HG02798 (cell line): ENCODE measurements around the gene CISTR.
"Not testable (repeated sequence)": the region's sequence is repeated elsewhere in the genome, so short reads cannot be mapped to it uniquely, and the experiment has no call there.

Experiments
- ATAC-seq: cut with Tn5 transposase; IDR thresholded peaks from one replicate; pipeline ENCODE4 v1.9.1; 2021; ENCODE audit warnings: mild to moderate bottlenecking; ENCODE audit not compliant: unreplicated experiment, poor library complexity

Gene CISTR

DNA sequence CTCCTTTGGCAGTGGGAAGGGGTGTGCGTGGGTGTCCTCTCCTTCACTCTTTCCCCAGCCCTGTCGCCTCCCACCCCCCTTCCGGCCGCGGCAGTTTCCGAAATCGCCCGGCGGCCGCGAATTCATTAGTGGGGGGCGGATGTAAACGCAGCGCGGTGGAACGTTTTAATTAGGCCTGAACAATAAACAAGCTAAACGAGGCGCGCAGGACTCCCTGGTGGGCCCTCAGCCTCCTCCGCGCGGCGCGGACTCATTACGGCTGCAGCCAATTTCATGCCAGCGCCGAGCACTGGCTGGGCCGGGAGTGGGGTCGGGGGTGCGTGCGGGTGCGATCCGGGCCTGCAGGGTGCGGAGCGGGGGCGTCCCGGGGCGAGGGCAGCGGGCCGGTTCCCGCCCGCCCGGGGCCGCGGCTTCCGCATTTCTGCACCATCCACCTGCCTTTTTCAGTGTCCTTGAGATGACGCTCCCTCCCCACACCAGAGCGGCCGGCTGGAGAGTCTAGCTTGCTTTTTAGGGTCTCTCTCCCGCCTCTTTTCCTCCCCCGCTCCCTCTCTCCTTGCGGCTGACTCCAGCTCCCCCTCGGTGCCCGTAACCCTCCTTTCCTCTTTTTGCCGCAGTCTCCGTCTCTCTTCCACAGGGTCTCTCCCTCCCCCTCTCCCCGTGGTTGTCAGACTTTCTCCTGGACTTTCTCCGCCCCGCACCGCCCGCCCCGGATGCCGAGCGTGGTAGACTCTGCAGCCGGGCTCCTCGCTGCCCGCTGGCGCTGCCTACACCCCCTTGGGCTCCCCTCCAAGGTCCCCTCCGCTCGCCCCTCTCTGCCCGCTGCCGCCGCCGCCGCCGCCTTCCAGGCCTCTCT is at the start of gene CISTR:
Gene CISTR (minus strand): TSS at position 644 of the 856 bp plus-strand sequence.
- no peak for ATAC-seq

GRCh38 chr12:53798575-53798974 is 46.8 kb upstream of the CISTR start:
- no peak for ATAC-seq

DNA sequence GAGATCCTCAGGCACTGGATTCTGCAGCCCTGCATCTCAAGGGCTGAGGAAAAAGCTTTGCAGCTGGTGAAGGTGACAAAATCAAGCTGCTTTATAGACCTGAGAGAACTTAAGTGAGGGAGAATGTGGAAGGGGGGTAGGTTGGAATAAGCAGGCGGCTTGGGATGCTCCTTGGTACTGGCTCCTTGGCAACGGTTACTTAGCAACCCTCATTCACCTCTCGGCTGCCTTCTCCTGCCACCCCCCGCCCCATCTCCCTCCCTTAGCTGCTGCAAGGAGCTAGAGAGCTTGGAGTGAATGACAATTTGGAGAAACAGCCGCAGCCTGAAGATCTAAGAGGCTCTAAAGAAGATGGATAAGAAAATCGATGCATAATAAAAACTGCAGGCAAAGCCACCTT is 44.1 kb upstream of the CISTR start:
- no peak for ATAC-seq

GRCh38 chr12:53793221-53793620 is 41.4 kb upstream of the CISTR start:
- no peak for ATAC-seq

- ATAC-seq: no peak
Observed at GRCh38 chr12:53791735-53792326, 40.1 kb upstream of the CISTR start.

- ATAC-seq: no peak
Observed at GRCh38 chr12:53789570-53789969, 37.8 kb upstream of the CISTR start.

DNA sequence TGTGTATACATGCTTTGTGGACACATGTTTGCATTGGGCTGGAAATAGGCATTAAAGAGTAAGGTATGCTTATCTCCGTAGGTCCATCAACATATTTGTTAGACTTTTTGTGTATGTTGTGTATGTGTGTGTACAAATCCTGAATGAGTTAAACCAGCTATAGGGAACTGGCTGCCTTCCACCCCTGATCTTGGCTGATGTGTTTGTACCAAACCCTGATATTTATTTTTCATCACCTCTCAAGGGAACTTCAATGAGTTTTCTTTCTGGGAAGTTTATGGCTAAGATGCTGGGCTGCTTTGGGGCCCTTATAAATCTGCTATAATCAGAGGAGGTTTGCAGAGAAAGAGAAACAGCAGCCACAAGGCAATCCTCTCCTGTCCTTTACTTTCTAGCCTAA is 37.1 kb upstream of the CISTR start:
- ATAC-seq: no peak

- no peak for ATAC-seq
Observed at GRCh38 chr12:53786411-53786810, 34.6 kb upstream of the CISTR start.

DNA sequence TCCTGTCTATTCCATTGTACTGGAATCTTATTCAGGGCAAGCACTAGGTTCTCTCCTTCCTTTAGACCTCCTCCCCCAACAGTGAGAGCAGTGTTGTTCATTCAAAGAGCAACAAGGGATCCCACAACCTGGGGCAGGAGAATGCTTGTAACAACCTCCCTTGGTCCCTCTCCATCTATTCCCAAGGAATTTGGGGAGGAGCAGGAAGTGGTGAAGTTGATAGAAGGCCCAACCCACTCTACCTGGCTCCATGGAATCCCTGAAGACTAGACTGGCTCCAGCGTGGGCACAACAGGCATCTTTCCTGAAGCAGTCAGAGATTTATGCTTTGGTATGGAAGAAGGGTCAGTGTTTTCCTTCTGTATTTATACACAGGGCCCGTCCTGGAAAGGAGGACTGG is 33.4 kb upstream of the CISTR start:
- no peak for ATAC-seq

- no peak for ATAC-seq
Observed at GRCh38 chr12:53782093-53782703, 30.4 kb upstream of the CISTR start.

GRCh38 chr12:53781228-53781801 is 29.5 kb upstream of the CISTR start:
- no peak for ATAC-seq

DNA sequence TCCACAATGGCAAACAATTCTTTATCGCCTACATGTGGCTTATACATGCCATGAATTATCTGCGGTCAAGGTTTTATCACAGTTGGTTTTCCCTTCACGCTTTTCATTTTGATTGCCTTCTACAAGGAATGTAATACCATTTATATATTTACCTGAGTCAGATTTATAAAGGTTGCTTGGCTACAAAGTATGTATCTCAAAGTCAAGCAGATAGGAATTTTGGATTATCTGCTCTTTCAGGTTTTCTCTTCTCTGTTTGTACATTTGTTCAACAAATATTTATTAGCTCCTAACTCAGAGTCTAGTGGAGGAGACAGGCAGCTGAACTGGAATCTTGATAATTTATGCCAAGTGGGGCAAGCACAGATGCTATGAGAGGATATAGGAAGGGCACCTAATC is 28.5 kb upstream of the CISTR start:
- ATAC-seq: no peak

GRCh38 chr12:53779679-53780078 is 27.9 kb upstream of the CISTR start:
- ATAC-seq: not testable (repeated sequence)

DNA sequence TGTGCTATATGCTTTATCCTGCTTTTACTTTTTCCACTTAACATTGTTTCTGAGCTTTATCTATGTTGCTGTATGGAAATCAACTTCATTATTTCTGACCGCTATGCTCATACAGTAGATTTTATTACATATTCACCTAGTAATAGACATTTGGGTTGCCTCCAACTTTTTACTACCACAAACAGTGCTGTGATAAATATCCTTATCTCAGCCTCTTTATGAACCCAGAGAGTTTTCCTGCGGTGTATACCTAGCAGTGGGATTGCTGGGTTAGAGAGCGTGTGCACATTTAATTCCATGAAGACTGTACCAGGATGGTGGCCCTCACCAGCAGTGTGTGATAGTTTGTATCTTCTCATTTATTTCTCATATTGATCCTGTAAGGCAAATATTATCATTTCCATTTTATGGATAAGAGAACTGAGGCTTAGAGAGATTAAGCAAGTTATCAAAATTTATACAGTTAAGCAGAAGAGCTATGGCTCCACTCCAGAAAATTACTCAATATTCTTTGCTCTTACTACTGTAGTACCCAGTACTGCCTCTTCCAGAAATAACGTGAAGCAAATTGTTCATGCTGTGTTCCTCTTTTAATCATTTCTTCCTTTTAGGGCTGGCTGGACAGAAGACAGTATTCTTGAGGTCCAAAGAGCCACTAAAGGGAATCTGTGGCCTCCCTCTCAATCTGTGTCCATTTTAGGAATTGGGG is 26.3 kb upstream of the CISTR start:
- ATAC-seq: no peak

- no peak for ATAC-seq
Observed at GRCh38 chr12:53777412-53777811, 25.6 kb upstream of the CISTR start.

DNA sequence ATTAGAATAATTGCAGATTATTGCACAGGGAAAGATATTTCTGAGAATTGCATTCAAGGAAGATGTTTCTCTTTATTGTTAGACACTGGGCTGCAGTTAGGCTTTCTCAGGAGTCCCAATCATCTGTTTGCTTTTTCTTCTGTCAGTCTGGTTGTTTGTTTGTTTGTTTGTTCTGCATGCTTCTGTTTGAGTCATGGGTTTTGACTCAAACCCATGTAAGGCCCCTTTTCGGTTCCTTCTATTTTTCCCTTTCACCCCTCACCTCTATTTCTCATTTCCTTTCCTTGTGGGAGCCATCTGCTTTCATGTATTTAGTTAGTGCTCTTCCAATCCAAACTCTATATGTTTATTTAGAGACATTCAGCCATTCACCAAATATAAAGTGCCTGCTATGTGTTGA is 25.1 kb upstream of the CISTR start:
- no peak for ATAC-seq

DNA sequence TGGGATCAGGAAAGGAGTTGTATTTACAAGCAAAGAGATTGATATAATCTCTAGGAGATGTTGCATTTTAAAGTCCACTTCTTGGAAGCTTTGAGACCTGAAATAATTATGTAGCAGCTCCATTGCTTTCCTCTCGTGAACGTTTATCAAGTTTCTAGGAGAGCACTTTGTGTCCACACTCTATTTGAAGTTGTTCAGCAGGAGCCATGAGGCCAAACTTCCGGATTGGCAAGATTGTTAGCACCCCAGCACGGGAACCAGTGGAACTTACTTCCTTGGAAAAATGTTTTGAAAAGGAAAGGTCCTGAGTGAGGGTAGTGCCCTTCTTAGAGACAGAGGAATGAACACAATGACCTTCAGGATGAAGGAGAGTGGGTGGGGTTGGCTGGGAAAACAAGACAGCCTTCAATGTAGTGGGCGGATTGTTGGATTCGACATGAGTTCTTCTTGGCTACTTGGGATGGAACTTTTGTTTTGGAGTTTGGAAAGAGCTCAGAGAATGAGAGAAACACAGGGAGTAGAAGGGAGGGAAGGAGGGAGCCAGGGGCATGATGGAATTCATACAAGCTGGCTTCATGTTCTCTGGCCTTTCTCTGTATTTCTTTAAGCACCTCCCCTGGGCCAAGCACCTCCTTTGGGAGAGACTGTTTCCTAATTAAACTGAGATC is 23.8 kb upstream of the CISTR start:
- no peak for ATAC-seq

DNA sequence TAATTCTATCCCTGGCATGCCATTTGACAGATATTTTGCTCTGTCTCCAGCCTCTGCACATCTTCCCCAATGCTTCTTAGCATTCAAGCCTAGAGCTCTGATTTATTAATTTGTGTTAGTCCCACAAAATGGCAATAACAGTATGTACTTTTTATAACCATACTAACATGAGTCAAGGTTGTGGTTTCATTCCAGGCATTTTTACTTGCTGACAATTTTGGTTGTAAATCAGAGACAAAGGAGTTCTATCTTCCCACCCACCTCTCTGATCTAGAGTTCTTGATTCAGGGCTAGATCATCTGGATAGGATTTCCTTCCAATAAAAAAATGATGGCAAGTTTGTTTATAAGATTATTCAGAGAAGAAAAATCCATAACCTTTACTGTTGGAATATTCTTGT is 18.5 kb upstream of the CISTR start:
- no peak for ATAC-seq

- no peak for ATAC-seq
Observed at GRCh38 chr12:53768976-53769375, 17.2 kb upstream of the CISTR start.

GRCh38 chr12:53766881-53767280 is 15.1 kb upstream of the CISTR start:
- ATAC-seq: no peak
